ENCODE data around the gene DRD1.

Gene DRD1

DNA sequence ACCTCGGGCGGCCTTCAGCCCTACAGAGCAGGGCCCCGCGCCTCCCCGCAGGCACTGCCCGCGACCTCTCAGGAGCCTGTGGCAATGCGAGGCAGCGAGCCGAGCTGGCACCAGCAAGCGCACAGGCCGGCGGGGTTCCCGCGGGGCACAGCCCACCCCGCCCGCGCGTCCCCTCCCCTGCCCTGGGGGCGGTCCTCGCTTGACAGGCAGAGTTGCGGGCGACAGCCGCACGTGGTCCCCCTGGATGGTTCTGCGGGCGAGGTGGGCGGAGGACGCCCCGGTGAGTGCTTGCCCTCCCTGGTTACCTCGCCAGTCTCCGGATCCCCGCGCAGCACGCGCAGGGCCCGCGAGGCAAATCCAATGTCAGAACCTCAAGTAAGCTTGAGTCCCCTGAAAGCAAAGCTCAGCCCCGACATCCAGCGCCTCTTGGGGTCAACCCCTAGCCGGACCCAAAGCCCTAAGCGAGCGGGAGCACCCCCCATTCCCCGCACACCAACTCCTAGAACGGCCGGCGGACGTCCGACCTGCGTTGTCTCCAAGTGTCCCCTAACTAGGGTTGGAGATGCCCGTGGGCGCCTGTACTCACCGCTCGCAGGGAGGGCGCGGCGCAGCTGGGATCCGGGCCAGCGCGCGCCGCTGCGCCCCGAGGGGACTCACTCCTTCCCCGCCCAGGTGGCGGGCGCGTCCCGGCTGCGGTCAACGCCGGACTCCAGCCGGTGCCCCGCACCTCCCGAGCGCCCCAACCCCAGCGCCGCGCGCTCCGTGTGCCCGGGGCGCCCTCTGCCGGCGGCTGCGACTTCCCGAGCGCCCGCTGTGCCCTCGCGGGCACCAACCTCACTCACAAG, at the start of gene DRD1:
Gene DRD1 (minus strand): TSS at position 123 of the 845 bp plus-strand sequence. CDS start 1,083 bp downstream, outside the sequence.
- peak; percentile 28 for DNase-seq

DNA sequence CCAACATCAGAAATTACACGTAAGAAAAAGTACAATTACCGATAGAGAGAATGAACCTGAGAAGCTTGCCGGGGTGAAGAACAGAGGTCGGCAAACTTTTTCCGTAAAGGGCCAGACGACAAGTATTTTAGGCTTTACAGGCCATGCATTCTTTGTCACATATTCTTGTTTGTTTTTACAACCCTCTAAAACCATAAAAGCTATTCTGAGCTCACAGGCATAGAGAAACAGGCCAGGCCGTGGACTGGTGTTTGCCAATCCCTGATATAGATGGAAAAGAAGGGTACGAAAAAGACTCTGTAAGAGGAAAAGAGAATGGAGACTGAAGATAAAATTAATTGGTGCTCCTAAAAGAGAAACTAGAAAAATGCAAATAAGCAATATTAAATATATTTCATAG, 49.7 kb upstream of the DRD1 start:
- no peak for DNase-seq

DNA sequence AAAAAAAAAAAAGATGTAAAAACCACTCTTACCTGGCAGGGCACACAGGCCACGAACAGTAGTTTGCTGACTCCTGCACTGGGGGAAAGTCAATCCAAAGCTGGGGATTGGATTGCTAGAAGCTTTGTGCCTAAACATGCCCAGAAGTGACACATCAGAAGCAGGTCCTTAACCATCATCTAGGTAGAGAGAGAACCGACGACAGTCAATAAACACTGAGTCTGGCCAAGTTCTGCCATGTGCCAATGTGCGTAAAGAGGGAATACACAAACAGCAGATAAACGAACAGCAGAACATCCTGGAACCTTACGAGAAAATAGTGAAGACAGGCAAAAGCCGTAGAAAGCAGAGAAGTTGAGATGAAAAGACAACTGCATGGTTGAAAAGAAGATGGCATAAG, 49.3 kb upstream of the DRD1 start:
- no peak for DNase-seq

- DNase-seq, result no peak
Measured at GRCh38 chr5:175491223-175491622, 47.2 kb upstream of the DRD1 start.

DNA sequence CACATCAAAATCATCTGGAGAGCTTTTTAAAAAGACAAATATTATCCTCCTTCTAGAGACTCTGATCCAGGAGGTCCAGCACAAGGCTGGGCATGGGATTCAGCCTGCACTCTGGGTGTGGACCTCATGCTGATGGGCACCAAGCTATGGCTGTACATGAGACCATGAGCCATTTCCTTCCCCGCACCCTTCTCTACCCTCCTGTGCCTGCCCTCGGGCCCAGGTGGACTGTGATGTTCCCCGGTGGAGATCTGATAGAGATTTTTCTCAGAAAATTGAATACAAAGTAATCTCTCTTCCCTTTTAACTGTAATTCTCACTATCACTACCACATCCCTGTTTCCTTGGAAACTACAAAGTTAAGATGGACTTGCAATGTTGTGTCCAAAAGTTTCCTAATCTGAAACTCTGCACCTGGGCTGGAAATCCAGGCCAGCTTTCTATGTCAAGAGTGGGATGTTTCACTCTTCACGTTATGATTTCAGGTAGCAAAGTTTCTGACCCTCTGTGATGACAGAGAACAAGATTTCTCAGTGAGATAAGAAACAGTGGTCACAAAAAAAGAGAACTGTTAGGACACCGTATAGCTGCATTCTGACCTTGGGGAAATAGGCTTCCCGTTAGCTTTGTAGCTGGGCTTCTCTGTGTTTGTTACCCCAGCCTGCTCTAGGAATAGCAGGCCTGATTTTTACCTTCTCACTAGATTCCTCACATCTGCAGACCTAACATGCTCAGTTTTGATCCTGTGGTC, 45.9 kb upstream of the DRD1 start:
- DNase-seq, result no peak

DNA sequence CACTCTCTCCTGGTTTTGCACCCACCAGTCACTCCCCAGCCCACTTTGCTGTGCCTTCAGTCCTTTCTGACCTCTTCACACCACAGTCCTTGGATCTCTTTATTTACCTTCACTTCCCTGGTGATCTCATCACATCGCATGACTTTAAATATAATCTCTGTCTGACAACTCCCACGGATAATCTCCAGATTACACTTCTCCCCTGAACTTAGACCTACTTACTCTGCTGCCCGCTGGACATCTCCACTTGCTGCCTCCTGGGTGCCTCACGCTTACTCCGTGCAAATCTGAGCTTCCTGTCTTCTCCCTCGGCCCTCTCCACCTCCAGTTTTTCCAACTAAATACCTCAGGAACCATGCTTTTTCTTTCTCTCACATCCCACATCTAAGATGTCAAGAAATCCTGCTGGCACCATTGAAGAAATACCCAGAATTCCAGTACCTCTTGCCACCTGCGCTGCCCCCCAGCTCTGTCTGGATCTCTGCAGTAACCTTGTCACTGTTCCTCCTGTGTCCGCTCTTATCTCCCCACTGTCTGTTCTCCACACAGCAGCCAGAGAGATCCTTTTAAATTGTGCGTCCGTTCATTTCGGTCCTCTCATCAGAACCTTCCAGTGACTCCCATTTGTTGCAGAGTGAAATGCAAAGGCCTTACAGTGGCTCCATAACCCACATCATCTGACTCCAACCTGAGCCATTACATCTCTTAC, 43.7 kb upstream of the DRD1 start:
- no peak for DNase-seq

DNA sequence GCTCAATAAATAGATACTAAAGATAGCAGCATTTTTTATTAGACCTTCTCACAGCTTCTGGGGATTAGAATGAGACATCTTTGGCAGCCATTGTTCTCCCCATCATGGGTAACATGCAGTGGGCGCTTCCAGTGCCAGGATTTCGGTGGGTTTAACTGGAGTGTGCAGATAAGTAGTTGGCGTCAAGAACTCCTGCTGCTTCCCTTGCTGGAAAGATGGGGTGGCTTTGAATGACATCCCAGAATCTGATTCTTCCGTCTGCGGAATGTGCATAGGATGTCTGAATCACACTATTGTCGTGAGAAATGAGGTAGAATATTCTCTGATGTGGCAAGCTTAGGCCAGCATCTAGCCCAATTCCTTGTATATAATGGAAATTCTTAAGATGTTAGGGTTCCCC, 41.6 kb upstream of the DRD1 start:
- DNase-seq, result no peak

GRCh38 chr5:175484829-175485228, 40.8 kb upstream of the DRD1 start:
- DNase-seq, result no peak

GRCh38 chr5:175484322-175484721, 40.3 kb upstream of the DRD1 start:
- DNase-seq, result no peak

DNA sequence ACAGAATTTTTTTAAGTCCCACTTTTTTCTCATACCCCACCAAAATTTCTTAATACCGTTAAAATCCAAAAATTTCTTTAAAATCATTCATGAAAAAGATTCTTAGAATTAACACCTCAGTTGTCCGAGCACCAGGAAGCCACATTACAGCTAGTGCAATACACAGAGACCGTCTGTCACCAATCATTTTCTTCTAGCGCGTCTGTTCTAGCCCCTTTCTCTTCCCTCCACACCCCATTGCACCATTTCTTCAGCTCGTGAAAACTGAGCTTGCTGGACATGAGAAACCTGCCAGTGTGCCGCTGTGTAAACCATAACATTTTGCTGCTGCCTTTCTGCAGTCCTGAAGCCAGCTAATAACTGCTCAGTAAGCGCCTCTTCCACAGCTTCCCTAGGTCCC, 39.4 kb upstream of the DRD1 start:
- no peak for DNase-seq

DNA sequence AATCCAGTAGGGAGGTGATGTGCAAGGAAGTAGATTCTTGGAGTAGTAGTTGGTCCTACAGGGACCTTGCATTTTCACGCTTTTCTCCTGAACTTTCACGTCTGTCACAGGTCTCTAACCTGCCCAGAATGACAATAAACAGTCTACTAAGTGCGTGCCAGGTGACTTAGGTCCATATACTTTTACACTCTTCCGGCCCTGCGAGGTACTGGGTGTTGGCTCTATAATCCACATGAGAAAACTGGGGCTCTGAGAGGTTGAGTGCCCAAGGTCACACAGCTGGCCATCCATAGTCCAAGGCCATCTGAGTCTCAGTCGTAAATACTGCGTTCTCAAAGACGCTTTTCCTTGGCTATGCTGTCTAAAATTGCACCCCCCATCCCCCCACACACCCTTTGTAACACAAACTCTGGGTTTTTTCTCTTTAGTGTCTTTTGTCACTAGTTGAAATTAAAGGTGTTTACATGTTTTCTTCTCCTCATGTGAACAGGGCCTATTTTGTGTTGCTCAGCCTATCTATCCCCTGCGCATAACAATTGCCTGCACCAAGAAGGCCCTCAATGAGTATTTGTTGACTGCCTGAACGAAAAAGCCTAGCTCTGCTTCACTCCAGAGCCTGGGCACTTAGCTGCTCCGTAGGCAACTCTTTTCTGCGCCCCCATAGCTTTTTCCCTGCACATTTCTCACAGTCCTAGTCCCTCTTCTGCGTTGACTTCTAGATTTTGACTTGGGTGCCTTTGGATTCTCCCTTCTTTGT, 35.3 kb upstream of the DRD1 start:
- peak; percentile 5 for DNase-seq

- peak; percentile 77 for DNase-seq
Measured at GRCh38 chr5:175478384-175479124, 34.6 kb upstream of the DRD1 start, which contains the start of gene SFXN1. Gene SFXN1, plus strand, starts transcription at chr5:175478560. Its CDS starts 13,544 bp downstream, at chr5:175492104.

DNA sequence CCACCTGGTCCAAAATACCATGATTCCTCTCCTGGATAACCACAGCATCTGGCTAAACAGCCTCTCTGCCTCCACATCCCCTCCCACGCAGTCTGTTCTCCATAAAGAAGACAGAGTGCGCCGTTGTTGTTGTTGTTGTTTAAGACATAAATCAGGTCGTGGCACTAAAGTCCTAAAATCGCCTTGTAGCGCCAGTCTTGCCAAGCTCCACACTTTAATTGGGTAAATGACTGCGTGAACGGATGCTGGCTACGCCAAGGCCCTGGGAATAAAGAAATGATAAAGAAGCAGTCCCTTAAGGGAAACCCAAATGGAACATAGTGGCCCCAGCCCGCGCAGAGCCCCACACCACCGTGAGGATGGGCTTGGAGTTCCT, 34.0 kb upstream of the DRD1 start:
- no peak for DNase-seq

GRCh38 chr5:175477440-175477839, 33.5 kb upstream of the DRD1 start:
- DNase-seq, result no peak

DNA sequence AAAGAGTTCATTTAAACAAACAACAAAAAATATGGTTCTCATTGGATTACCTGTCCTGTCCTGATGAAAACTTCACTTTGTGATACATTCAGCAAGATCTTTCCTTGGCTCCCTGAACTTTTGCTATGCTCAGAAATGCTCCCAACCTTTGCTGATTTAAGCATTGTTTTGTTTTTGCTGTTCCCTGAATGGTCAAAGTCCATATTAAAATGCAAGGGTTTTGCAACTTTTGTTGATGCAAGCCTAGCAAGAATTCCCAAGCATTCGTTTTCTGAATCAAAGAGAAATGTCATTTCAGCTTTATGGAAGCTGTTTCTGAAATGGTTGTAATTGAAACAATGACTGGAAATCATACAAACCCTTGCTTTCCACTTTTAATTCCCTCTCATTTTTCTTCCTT, 31.3 kb upstream of the DRD1 start:
- DNase-seq, result no peak

DNA sequence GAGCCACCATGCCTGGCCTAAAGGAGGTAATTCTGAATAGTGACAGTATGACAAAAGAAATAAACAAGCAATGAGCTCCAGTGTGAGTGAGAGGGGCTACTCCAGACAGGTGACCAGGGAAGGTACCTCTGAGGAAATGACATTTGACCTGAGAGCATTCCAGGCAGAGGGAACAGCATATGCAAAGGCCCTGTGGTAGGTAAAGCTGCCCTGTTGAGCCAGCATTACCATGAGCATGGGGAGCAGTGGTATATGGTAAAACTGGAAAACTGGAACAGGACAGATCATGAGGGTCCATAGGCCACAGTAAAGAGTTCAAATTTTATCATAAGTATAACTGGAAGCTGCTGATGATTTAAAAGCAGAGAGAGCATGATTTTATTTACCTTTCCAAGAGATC, 28.4 kb upstream of the DRD1 start:
- DNase-seq, result no peak

- no peak for DNase-seq
Measured at GRCh38 chr5:175471628-175472027, 27.6 kb upstream of the DRD1 start.

DNA sequence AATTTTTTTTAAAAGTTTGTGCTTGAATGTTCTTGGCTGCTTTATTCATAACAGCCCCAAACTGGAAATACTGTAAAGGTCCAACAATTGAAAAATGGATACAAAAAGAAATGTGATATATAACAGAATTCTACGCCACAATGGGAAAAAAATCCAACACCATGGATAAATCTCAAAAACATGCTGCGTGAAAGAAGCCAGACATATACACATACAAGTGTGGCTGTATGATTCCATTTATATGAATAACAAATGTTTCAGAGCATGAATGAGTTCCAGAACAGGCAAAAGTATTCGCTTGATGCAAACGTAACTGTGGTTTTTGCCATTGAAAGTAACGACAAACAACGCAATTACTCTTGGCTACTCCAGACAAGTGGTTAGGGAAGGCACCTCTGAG, 27.2 kb upstream of the DRD1 start:
- no peak for DNase-seq

DNA sequence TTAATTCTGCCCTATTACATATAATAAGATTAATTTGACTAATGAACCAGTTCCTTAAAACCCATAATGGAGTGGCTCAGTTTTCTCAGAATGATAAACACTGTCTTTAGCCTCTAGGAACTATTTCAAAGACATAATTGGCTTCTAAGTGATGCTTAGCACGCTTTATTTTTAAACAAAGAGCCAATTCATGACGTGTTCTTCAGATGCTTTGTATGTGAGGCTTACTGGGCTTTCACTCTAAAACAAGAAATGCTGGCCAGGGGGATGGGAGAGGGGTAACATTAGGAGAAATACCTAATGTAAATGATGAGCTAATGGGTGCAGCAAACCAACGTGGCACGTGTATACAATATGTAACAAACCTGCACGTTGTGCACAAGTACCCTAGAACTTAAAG, 26.8 kb upstream of the DRD1 start:
- DNase-seq, result no peak

GRCh38 chr5:175469916-175470315, 25.9 kb upstream of the DRD1 start:
- DNase-seq, result no peak

DNA sequence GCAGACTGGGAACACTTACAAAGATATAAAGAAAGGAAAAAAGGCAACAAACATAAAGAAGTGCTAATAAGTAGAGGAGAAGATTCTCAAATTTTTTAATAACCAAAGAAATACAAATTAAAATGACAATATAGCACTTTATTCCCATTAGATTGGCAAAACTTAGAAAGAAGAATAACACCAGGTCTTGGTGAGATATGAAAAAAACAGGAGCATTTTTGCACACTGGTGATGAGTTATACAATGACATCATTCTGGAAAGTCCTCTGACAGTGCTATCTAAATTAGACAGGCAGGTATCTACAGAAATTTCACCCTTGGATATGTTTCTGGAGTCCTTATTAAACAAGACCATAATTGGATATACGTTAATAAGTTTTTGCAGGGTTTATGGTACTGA, 24.9 kb upstream of the DRD1 start:
- no peak for DNase-seq
